HL-60 (cell line): ENCODE data around the gene MAN2B2.

Experiments
- DNase-seq, 2 experiments: peaks; one replicate each; pipeline ENCODE4 v3.0.0-alpha.2; 2010 to 2020; ENCODE audit warnings: low read depth in 1 of 2, low spot score in 1 of 2
- H3K27ac ChIP-seq: fragments of 250-450 bp; sonication (Bioruptor Pico); replicated peaks from 2 replicates; pipeline ENCODE4 v1.5.1; 2020; ENCODE audit warnings: mild to moderate bottlenecking, moderate library complexity
- H3K27me3 ChIP-seq: fragments of 250-450 bp; sonication (Bioruptor Pico); 2 replicates; pipeline ENCODE4 v1.5.1; 2021; ENCODE audit warnings: mild to moderate bottlenecking, moderate library complexity; ENCODE audit not compliant: insufficient read depth, poor library complexity, severe bottlenecking
- H3K4me3 ChIP-seq: replicated peaks from 2 replicates; pipeline ENCODE4 v1.5.1; 2011; ENCODE audit warnings: mild to moderate bottlenecking, control low read depth, low read length; ENCODE audit not compliant: insufficient read depth
- CTCF ChIP-seq: IDR thresholded peaks from one replicate; pipeline ENCODE4 v1.5.1; 2011; ENCODE audit warnings: low read length, control low read depth, inconsistent platforms; ENCODE audit not compliant: insufficient read depth
- GABPA ChIP-seq: IDR thresholded peaks from 2 replicates; pipeline ENCODE4 v1.6.1; 2012; ENCODE audit warnings: low read depth
- POLR2AphosphoS5 ChIP-seq: IDR thresholded peaks from 2 replicates; pipeline ENCODE4 v1.6.1; 2012; ENCODE audit warnings: low read depth
- REST ChIP-seq: IDR thresholded peaks from 2 replicates; pipeline ENCODE4 v1.6.1; 2012; ENCODE audit warnings: low read depth; ENCODE audit not compliant: insufficient replicate concordance
- SPI1 ChIP-seq: IDR thresholded peaks from 2 replicates; pipeline ENCODE4 v1.6.1; 2012; ENCODE audit warnings: low read depth, mild to moderate bottlenecking, borderline replicate concordance

Gene MAN2B2

GRCh38 chr4:6620891-6621555 lies 46.0 kb downstream of the MAN2B2 start:
- H3K4me3 ChIP-seq: no peak overlapping the region
- H3K27me3 ChIP-seq: no peaks in the 10 kb centered on the region
- no peak for DNase-seq
- TF ChIP-seq CTCF: no peak
- no peak for TF ChIP-seq REST
- TF ChIP-seq SPI1: no peak
- no peak for TF ChIP-seq POLR2AphosphoS5
- no peak for TF ChIP-seq GABPA
- no peak overlapping the region for H3K27ac ChIP-seq

- no peak overlapping the region for H3K4me3 ChIP-seq
- no peaks in the 10 kb centered on the region for H3K27me3 ChIP-seq
- DNase-seq: no peak
- no peak overlapping the region for H3K27ac ChIP-seq
- no peak for TF ChIP-seq GABPA
- no peak for TF ChIP-seq SPI1
- no peak for TF ChIP-seq REST
- TF ChIP-seq POLR2AphosphoS5: no peak
- TF ChIP-seq CTCF: no peak
These were observed 46.6 kb downstream of the MAN2B2 start for GRCh38 chr4:6621556-6621927.

- Histone ChIP-seq H3K27ac (no peak overlapping the region), H3K4me3 (no peak overlapping the region), H3K27me3 (no peaks in the 10 kb centered on the region)
- TF ChIP-seq GABPA (no peak), CTCF (no peak), SPI1 (no peak), REST (no peak), POLR2AphosphoS5 (no peak)
- DNase-seq: no peak
These were observed 47.8 kb downstream of the MAN2B2 start for GRCh38 chr4:6622744-6623143.
